Mesenchymal stem cell (in vitro differentiated cells and primary cell): Measurements from ENCODE around the gene PRKCQ.

Experiments
- DNase-seq: peaks from one replicate; pipeline ENCODE4 v3.0.0-alpha.2; 2013
- H2AFZ ChIP-seq: one replicate; pipeline ENCODE4 v1.6.1; 2013; ENCODE audit warnings: low read depth, mild to moderate bottlenecking, control low read depth, inconsistent platforms, low read length, moderate library complexity
- H2AK5ac ChIP-seq: 2 replicates; pipeline ENCODE4 v1.6.1; 2013; ENCODE audit warnings: low read length, moderate library complexity, mild to moderate bottlenecking, inconsistent platforms; ENCODE audit not compliant: severe bottlenecking
- H2BK120ac ChIP-seq: one replicate; pipeline ENCODE4 v1.6.1; 2013; ENCODE audit warnings: low read depth, mild to moderate bottlenecking, inconsistent platforms, low read length, moderate library complexity
- H2BK12ac ChIP-seq, 2 experiments: one replicate each; pipeline ENCODE4 v1.6.1; 2013; ENCODE audit warnings: inconsistent platforms in 2 of 2, low read length in 2 of 2, mild to moderate bottlenecking in 2 of 2, moderate library complexity in 2 of 2, control low read depth in 1 of 2
- H2BK15ac ChIP-seq: one replicate; pipeline ENCODE4 v1.6.1; 2013; ENCODE audit warnings: mild to moderate bottlenecking, low read depth, inconsistent platforms; ENCODE audit not compliant: poor library complexity, severe bottlenecking
- H2BK5ac ChIP-seq: 2 replicates; pipeline ENCODE4 v1.6.1; 2013; ENCODE audit warnings: low read depth, mild to moderate bottlenecking, low read length, control low read depth, inconsistent platforms; ENCODE audit not compliant: poor library complexity, severe bottlenecking
- H3K14ac ChIP-seq, 2 experiments: one replicate each; pipeline ENCODE4 v1.6.1; 2013; ENCODE audit warnings: inconsistent platforms in 2 of 2, low read length in 2 of 2, control low read depth in 1 of 2, mild to moderate bottlenecking in 1 of 2, moderate library complexity in 1 of 2
- H3K18ac ChIP-seq, 2 experiments: one replicate each; pipeline ENCODE4 v1.6.1; 2013; ENCODE audit warnings: inconsistent platforms in 2 of 2, low read length in 2 of 2, control low read depth in 1 of 2, low read depth in 1 of 2, mild to moderate bottlenecking in 1 of 2
- H3K23ac ChIP-seq, 2 experiments: one replicate each; pipeline ENCODE4 v1.6.1; 2013; ENCODE audit warnings: inconsistent platforms in 2 of 2, low read length in 2 of 2, mild to moderate bottlenecking in 2 of 2, moderate library complexity in 2 of 2, control low read depth in 1 of 2
- H3K27ac ChIP-seq: 2 replicates; pipeline ENCODE4 v1.5.1; 2013; ENCODE audit warnings: mild to moderate bottlenecking, moderate library complexity, low read length, control low read depth, inconsistent platforms; ENCODE audit not compliant: poor library complexity, severe bottlenecking
- H3K27me3 ChIP-seq, 2 experiments: 2 replicates each; pipeline versions ENCODE4 v1.6.1 to v1.7.0; 2013; ENCODE audit warnings: low read length in 2 of 2, mild to moderate bottlenecking in 2 of 2, moderate library complexity in 2 of 2, control low read depth in 1 of 2, inconsistent platforms in 1 of 2; ENCODE audit not compliant: control insufficient read depth in 1 of 2, insufficient read depth in 1 of 2
- H3K36me3 ChIP-seq, 2 experiments: 2 replicates each; pipeline versions ENCODE4 v1.6.1 to v1.7.0; 2013; ENCODE audit warnings: low read length in 2 of 2, control low read depth in 1 of 2, inconsistent platforms in 1 of 2, low read depth in 1 of 2, mild to moderate bottlenecking in 1 of 2; ENCODE audit not compliant: insufficient read depth in 2 of 2, control insufficient read depth in 1 of 2
- H3K4ac ChIP-seq, 2 experiments: one replicate each; pipeline ENCODE4 v1.6.1; 2013; ENCODE audit warnings: inconsistent platforms in 2 of 2, low read length in 2 of 2, mild to moderate bottlenecking in 2 of 2, moderate library complexity in 2 of 2, control low read depth in 1 of 2, low read depth in 1 of 2
- H3K4me1 ChIP-seq: 2 replicates; pipeline ENCODE4 v1.6.1; 2013; ENCODE audit warnings: low read depth, low read length, control low read depth; ENCODE audit not compliant: control insufficient read depth, insufficient read depth
- H3K4me2 ChIP-seq: 2 replicates; pipeline ENCODE4 v1.6.1; 2013; ENCODE audit warnings: low read length, mild to moderate bottlenecking, inconsistent platforms; ENCODE audit not compliant: poor library complexity, severe bottlenecking
- H3K4me3 ChIP-seq, 2 experiments: 2 replicates each; pipeline versions ENCODE4 v1.5.1 to v1.7.0; 2013; ENCODE audit warnings: low read length in 2 of 2, mild to moderate bottlenecking in 2 of 2, control low read depth in 1 of 2, low read depth in 1 of 2; ENCODE audit not compliant: insufficient read depth in 1 of 2
- H3K79me1 ChIP-seq: replicated peaks from 2 replicates; pipeline ENCODE4 v1.6.1; 2013; ENCODE audit warnings: mild to moderate bottlenecking, control low read depth, low read length, inconsistent platforms; ENCODE audit not compliant: poor library complexity, severe bottlenecking
- H3K9ac ChIP-seq: 2 replicates; pipeline ENCODE4 v1.7.0; 2013; ENCODE audit warnings: mild to moderate bottlenecking, low read length, moderate library complexity
- H3K9me3 ChIP-seq: 2 replicates; pipeline ENCODE4 v1.7.0; 2013; ENCODE audit warnings: mild to moderate bottlenecking, low read length; ENCODE audit not compliant: control insufficient read depth
- H4K8ac ChIP-seq: one replicate; pipeline ENCODE4 v1.6.1; 2013; ENCODE audit warnings: inconsistent platforms, mild to moderate bottlenecking, low read length, moderate library complexity
- H4K91ac ChIP-seq: one replicate; pipeline ENCODE4 v1.6.1; 2013; ENCODE audit warnings: mild to moderate bottlenecking, low read length, inconsistent platforms
- WGBS: methylation state at CpG from one replicate; pipeline ENCODE4 v1.1.7; 2013; ENCODE audit warnings: mixed read lengths; 5-methylcytosine and 5-hydroxymethylcytosine counted together

Gene PRKCQ

DNA sequence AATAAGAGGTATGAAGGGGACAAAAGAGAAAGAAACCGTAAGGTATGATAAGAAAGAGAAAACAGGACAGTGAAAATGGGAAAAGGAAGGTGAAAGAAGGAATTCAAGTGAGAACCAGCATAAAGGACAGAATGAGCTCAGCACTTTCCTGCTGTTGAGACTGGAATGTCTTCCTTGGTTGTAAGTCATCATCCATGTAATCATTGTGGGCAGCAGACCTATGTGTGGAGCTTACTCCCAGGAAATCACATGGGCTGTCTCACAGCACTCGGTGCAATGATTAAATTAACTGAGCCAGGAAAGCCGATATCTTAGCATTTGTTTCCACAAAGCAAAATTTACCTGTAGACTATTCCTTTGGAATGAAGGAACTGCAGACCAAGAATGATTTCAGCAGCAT, 118.1 kb downstream of the PRKCQ start:
- Histone ChIP-seq H2BK15ac (no peak overlapping the region), H3K9ac (no peak overlapping the region), H3K4ac (no peak overlapping the region), H3K4me3 (no peak overlapping the region), H4K8ac (no peak overlapping the region), H3K36me3 (no peaks in the 10 kb centered on the region), H3K4me1 (no peaks in the 10 kb centered on the region), H2BK120ac (no peak overlapping the region), H3K14ac (no peak overlapping the region), H3K79me1 (no peaks in the 10 kb centered on the region), H3K18ac (no peak overlapping the region), H2BK5ac (no peak overlapping the region), H2BK12ac (no peak overlapping the region), H3K27me3 (peaks cover 0 to 12% of the 10 kb centered on the region in 2 experiments), H3K4me2 (no peak overlapping the region), H2AK5ac (no peak overlapping the region), H4K91ac (no peak overlapping the region), H3K23ac (no peak overlapping the region), H2AFZ (no peak overlapping the region), H3K27ac (no peak overlapping the region), H3K9me3 (peaks cover 3% of the 10 kb centered on the region)
- DNase-seq = no peak
- WGBS = 87% methylated on average over 3 of the region's 3 CpGs

- no peaks in the 10 kb centered on the region for H3K79me1 ChIP-seq
- 85% methylated on average over 2 of the region's 2 CpGs for WGBS
- H3K18ac ChIP-seq = no peak overlapping the region
- H2BK120ac ChIP-seq = no peak overlapping the region
- no peak overlapping the region for H3K27ac ChIP-seq
- H4K8ac ChIP-seq = no peak overlapping the region
- H2AK5ac ChIP-seq = no peak overlapping the region
- H3K27me3 ChIP-seq = peaks cover 0 to 2% of the 10 kb centered on the region in 2 experiments
- H3K36me3 ChIP-seq = no peaks in the 10 kb centered on the region
- no peak overlapping the region for H2AFZ ChIP-seq
- H3K4me2 ChIP-seq = no peak overlapping the region
- no peak overlapping the region for H2BK15ac ChIP-seq
- H3K9me3 ChIP-seq = peaks cover 3% of the 10 kb centered on the region
- H3K9ac ChIP-seq = no peak overlapping the region
- no peak overlapping the region for H4K91ac ChIP-seq
- no peak overlapping the region for H2BK5ac ChIP-seq
- no peak overlapping the region for H2BK12ac ChIP-seq
- no peak overlapping the region for H3K14ac ChIP-seq
- H3K4me3 ChIP-seq = no peak overlapping the region
- DNase-seq = no peak
- no peak overlapping the region for H3K4ac ChIP-seq
- no peaks in the 10 kb centered on the region for H3K4me1 ChIP-seq
- no peak overlapping the region for H3K23ac ChIP-seq
Observed at GRCh38 chr10:6460861-6461409, 119.1 kb downstream of the PRKCQ start.

GRCh38 chr10:6458814-6459213, 121.3 kb downstream of the PRKCQ start:
- no peak overlapping the region for H3K23ac ChIP-seq
- no peak overlapping the region for H3K4me2 ChIP-seq
- H3K14ac ChIP-seq = no peak overlapping the region
- H3K4me1 ChIP-seq = no peaks in the 10 kb centered on the region
- 89% methylated on average over 5 of the region's 5 CpGs for WGBS
- H3K9me3 ChIP-seq = peaks cover 12% of the 10 kb centered on the region
- H2AK5ac ChIP-seq = no peak overlapping the region
- H2BK12ac ChIP-seq = no peak overlapping the region
- H2BK5ac ChIP-seq = no peak overlapping the region
- no peaks in the 10 kb centered on the region for H3K36me3 ChIP-seq
- H4K91ac ChIP-seq = no peak overlapping the region
- no peak overlapping the region for H3K18ac ChIP-seq
- H3K4ac ChIP-seq = no peak overlapping the region
- no peak for DNase-seq
- no peaks in the 10 kb centered on the region for H3K79me1 ChIP-seq
- no peak overlapping the region for H3K4me3 ChIP-seq
- H3K27me3 ChIP-seq = no peaks in the 10 kb centered on the region
- no peak overlapping the region for H3K9ac ChIP-seq
- H2BK120ac ChIP-seq = no peak overlapping the region
- H4K8ac ChIP-seq = no peak overlapping the region
- no peak overlapping the region for H2BK15ac ChIP-seq
- no peak overlapping the region for H2AFZ ChIP-seq
- H3K27ac ChIP-seq = no peak overlapping the region

DNA sequence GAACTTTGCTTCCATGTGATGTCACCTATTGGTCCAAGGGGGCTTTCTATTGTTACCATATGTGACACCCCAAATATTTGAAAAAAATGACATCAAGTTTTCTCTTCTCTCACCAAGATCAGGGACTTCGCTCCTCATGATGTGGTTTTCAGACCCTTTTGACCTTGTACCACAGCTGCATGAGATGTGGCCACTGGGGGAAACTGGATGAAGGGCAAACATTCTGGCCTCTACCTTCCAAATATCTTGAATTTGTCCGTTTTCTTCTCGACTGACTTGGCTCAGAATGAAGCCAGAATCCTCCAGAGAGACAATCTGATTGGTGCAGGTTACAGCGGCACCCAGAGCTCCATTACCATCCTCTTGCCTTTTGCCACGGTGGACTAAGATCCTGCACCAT, 122.7 kb downstream of the PRKCQ start:
- Histone ChIP-seq H3K4ac (no peak overlapping the region), H3K23ac (no peak overlapping the region), H3K36me3 (no peaks in the 10 kb centered on the region), H2BK120ac (no peak overlapping the region), H3K79me1 (no peaks in the 10 kb centered on the region), H3K4me3 (no peak overlapping the region), H3K14ac (no peak overlapping the region), H3K4me2 (no peak overlapping the region), H4K91ac (no peak overlapping the region), H2BK15ac (no peak overlapping the region), H2AK5ac (no peak overlapping the region), H2AFZ (no peak overlapping the region), H3K27me3 (no peaks in the 10 kb centered on the region), H3K9me3 (peaks cover 12% of the 10 kb centered on the region), H3K4me1 (no peaks in the 10 kb centered on the region), H2BK12ac (no peak overlapping the region), H4K8ac (no peak overlapping the region), H2BK5ac (no peak overlapping the region), H3K27ac (no peak overlapping the region), H3K9ac (no peak overlapping the region), H3K18ac (no peak overlapping the region)
- no peak for DNase-seq
- 81% methylated on average over 4 of the region's 5 CpGs for WGBS
